DOHH2 (cell line): ENCODE measurements around the gene SV2B.

Experiments used
- H3F3A ChIP-seq: fragments of 200-600 bp; sonication (generic), shearing (Covaris generic); 2 replicates; pipeline ENCODE4 v1.6.0; 2016; ENCODE audit warnings: antibody characterized with exemption, mild to moderate bottlenecking; ENCODE audit not compliant: control insufficient read depth, insufficient read depth
- H3K27ac ChIP-seq: fragments of 200-600 bp; sonication (generic); 2 replicates; pipeline ENCODE4 v1.5.1; 2014; ENCODE audit warnings: low read depth, mild to moderate bottlenecking, low read length, moderate library complexity
- H3K27me3 ChIP-seq: fragments of 200-600 bp; sonication (generic); 2 replicates; pipeline ENCODE4 v1.6.1; 2014; ENCODE audit warnings: mild to moderate bottlenecking, low read length, mixed read lengths; ENCODE audit not compliant: control insufficient read depth
- H3K36me3 ChIP-seq: fragments of 200-600 bp; sonication (generic); 2 replicates; pipeline ENCODE4 v1.6.1; 2014; ENCODE audit warnings: mild to moderate bottlenecking, low read length, moderate library complexity, mixed read lengths; ENCODE audit not compliant: control insufficient read depth
- H3K4me1 ChIP-seq: fragments of 200-600 bp; sonication (generic); 2 replicates; pipeline ENCODE4 v1.6.1; 2014; ENCODE audit warnings: mild to moderate bottlenecking, low read length, mixed read lengths; ENCODE audit not compliant: control insufficient read depth
- H3K4me2 ChIP-seq: fragments of 200-600 bp; sonication (generic); 2 replicates; pipeline ENCODE4 v1.6.0; 2014; ENCODE audit warnings: mild to moderate bottlenecking, low read length, moderate library complexity
- H3K4me3 ChIP-seq: fragments of 200-600 bp; sonication (generic); 2 replicates; pipeline ENCODE4 v1.5.1; 2014; ENCODE audit warnings: mild to moderate bottlenecking, low read length, mixed read lengths
- H3K79me2 ChIP-seq: fragments of 200-600 bp; sonication (generic); 2 replicates; pipeline ENCODE4 v1.6.1; 2014; ENCODE audit warnings: mild to moderate bottlenecking, low read length, mixed read lengths; ENCODE audit not compliant: control insufficient read depth
- H3K9me2 ChIP-seq: fragments of 200-600 bp; sonication (generic); replicated peaks from 2 replicates; pipeline ENCODE4 v1.6.1; 2014; ENCODE audit warnings: mild to moderate bottlenecking, low read length, mixed read lengths; ENCODE audit not compliant: control insufficient read depth
- H3K9me3 ChIP-seq: fragments of 200-600 bp; sonication (generic); 2 replicates; pipeline ENCODE4 v1.6.1; 2014; ENCODE audit warnings: antibody characterized with exemption, low read length, mixed read lengths; ENCODE audit not compliant: control insufficient read depth, insufficient read depth
- H4K20me1 ChIP-seq: fragments of 200-600 bp; sonication (generic); 2 replicates; pipeline ENCODE4 v1.6.0; 2014; ENCODE audit warnings: low read depth, mild to moderate bottlenecking, antibody characterized with exemption, low read length, moderate library complexity; ENCODE audit not compliant: control insufficient read depth, insufficient read depth
- CTCF ChIP-seq: fragments of 200-600 bp; sonication (generic); IDR thresholded peaks from one replicate; pipeline ENCODE4 v1.5.1; 2014; ENCODE audit warnings: antibody characterized with exemption, mild to moderate bottlenecking, low read depth, low read length; ENCODE audit not compliant: poor library complexity, severe bottlenecking
- EZH2phosphoT487 ChIP-seq: fragments of 200-600 bp; sonication (generic); IDR thresholded peaks from 2 replicates; pipeline ENCODE4 v1.6.1; 2017; ENCODE audit warnings: borderline replicate concordance, mild to moderate bottlenecking, antibody characterized with exemption, low read length, moderate library complexity, mixed read lengths

Gene SV2B

GRCh38 chr15:91146728-91147127 lies 46.7 kb downstream of the SV2B start:
- no peak overlapping the region for H3K27ac ChIP-seq
- H3K79me2 ChIP-seq = no peaks in the 10 kb centered on the region
- no peaks in the 10 kb centered on the region for H3F3A ChIP-seq
- no peaks in the 10 kb centered on the region for H3K4me1 ChIP-seq
- H3K27me3 ChIP-seq = peaks cover 9% of the 10 kb centered on the region; the same call in 1 of the 2 replicates
- no peaks in the 10 kb centered on the region for H4K20me1 ChIP-seq
- no peaks in the 10 kb centered on the region for H3K36me3 ChIP-seq
- no peak overlapping the region for H3K4me2 ChIP-seq
- TF ChIP-seq CTCF = no peak
- no peak for TF ChIP-seq EZH2phosphoT487
- H3K9me3 ChIP-seq = no peaks in the 10 kb centered on the region
- H3K9me2 ChIP-seq = no peaks in the 10 kb centered on the region
- H3K4me3 ChIP-seq = no peak overlapping the region

GRCh38 chr15:91148243-91148642 lies 48.2 kb downstream of the SV2B start:
- Histone ChIP-seq H3K27me3 (peaks cover 9% of the 10 kb centered on the region; the same call in 1 of the 2 replicates), H4K20me1 (no peaks in the 10 kb centered on the region), H3K9me2 (no peaks in the 10 kb centered on the region), H3K36me3 (no peaks in the 10 kb centered on the region), H3K27ac (no peak overlapping the region), H3K4me1 (no peaks in the 10 kb centered on the region), H3F3A (no peaks in the 10 kb centered on the region), H3K79me2 (no peaks in the 10 kb centered on the region), H3K9me3 (no peaks in the 10 kb centered on the region), H3K4me2 (no peak overlapping the region), H3K4me3 (no peak overlapping the region)
- TF ChIP-seq CTCF = no peak
- TF ChIP-seq EZH2phosphoT487 = no peak

GRCh38 chr15:91150502-91151160 lies 50.6 kb downstream of the SV2B start:
- Histone ChIP-seq H3F3A (no peaks in the 10 kb centered on the region), H4K20me1 (no peaks in the 10 kb centered on the region), H3K9me3 (no peaks in the 10 kb centered on the region), H3K9me2 (no peaks in the 10 kb centered on the region), H3K27ac (no peak overlapping the region), H3K36me3 (no peaks in the 10 kb centered on the region), H3K4me3 (no peak overlapping the region), H3K79me2 (no peaks in the 10 kb centered on the region), H3K4me1 (no peaks in the 10 kb centered on the region), H3K27me3 (peaks cover 9% of the 10 kb centered on the region; the same call in 1 of the 2 replicates), H3K4me2 (no peak overlapping the region)
- no peak for TF ChIP-seq EZH2phosphoT487
- no peak for TF ChIP-seq CTCF
